B cell (primary cell): Measurements from ENCODE around the gene RBM6. TPM values are rescaled to one million over a fixed set of nuclear protein-coding genes. Genes with fewer than 3 reads are reported as not detected.

ENCODE experiments used
- ATAC-seq: fragments of 200-7000 bp; cut with Tn5 transposase; one replicate; pipeline ENCODE4 v1.10.0; 2021; ENCODE audit warnings: low read depth, mild to moderate bottlenecking, moderate number of reproducible peaks, moderate library complexity
- CTCF ChIA-PET: fragments of 350-600 bp; sonication (Branson Sonifier 250); formaldehyde crosslinking; loops from one replicate; lab custom pipeline; 2021; ENCODE audit warnings: antibody characterized with exemption, inconsistent platforms; lab: Charles Lee
- POLR2A ChIA-PET: fragments of 350-600 bp; sonication (Branson Sonifier 250); formaldehyde crosslinking; loops from one replicate; lab custom pipeline; 2021; ENCODE audit warnings: antibody characterized with exemption; lab: Charles Lee
- DNase-seq: peaks from one replicate; pipeline ENCODE4 v3.0.0; 2013
- H2AFZ ChIP-seq: 2 replicates; pipeline ENCODE4 v1.6.1; 2012; ENCODE audit warnings: mild to moderate bottlenecking, low read depth, low read length; ENCODE audit not compliant: insufficient read depth, poor library complexity, severe bottlenecking
- H3K27ac ChIP-seq, 2 donors: 1 replicate in 1 of 2; 2 replicates in 1 of 2; pipeline ENCODE4 v1.5.1; 2012 to 2013; ENCODE audit warnings: low read length in 2 of 2, mild to moderate bottlenecking in 2 of 2, moderate library complexity in 1 of 2
- H3K27me3 ChIP-seq, 4 experiments: fragments of 200-600 bp in 1 of 4; sonication (generic) in 1 of 4; replicated peaks in 1 of 4; 1 replicate in 2 of 4; 2 replicates in 2 of 4; pipeline versions ENCODE4 v1.6.1 to v1.7.0; 2013 to 2016; ENCODE audit warnings: low read length in 3 of 4, mild to moderate bottlenecking in 2 of 4, mixed read lengths in 1 of 4, moderate library complexity in 1 of 4; ENCODE audit not compliant: insufficient read depth in 4 of 4, control insufficient read depth in 3 of 4; ENCODE audit errors: control extremely low read depth in 1 of 4
- H3K36me3 ChIP-seq, 2 experiments: replicated peaks in 1 of 2; 1 replicate in 1 of 2; 2 replicates in 1 of 2; pipeline versions ENCODE4 v1.6.1 to v1.7.1; 2013; ENCODE audit warnings: low read length in 1 of 2; ENCODE audit not compliant: insufficient read depth in 2 of 2, control insufficient read depth in 1 of 2; ENCODE audit errors: control extremely low read depth in 1 of 2, extremely low read depth in 1 of 2
- H3K4me1 ChIP-seq, 2 donors: fragments of 200-600 bp in 1 of 2; sonication (generic) in 1 of 2; 1 replicate in 1 of 2; 2 replicates in 1 of 2; pipeline versions ENCODE4 v1.5.1 to v1.6.1; 2013 to 2017; ENCODE audit warnings: low read length in 2 of 2; ENCODE audit not compliant: control insufficient read depth in 2 of 2, insufficient read depth in 2 of 2
- H3K4me2 ChIP-seq: replicated peaks from 2 replicates; pipeline ENCODE3; 2012; ENCODE audit warnings: mild to moderate bottlenecking, low read depth, low read length; ENCODE audit not compliant: poor library complexity, severe bottlenecking
- H3K4me3 ChIP-seq, 5 experiments: fragments of 200-600 bp in 1 of 5; sonication (generic) in 1 of 5; 1 replicate in 3 of 5; 2 replicates in 2 of 5; pipeline versions ENCODE4 v1.5.1 to v1.7.0; 2011 to 2016; ENCODE audit warnings: low read length in 4 of 5, mild to moderate bottlenecking in 4 of 5, low read depth in 2 of 5, control low read depth in 1 of 5, moderate library complexity in 1 of 5; ENCODE audit not compliant: insufficient read depth in 1 of 5; ENCODE audit errors: control extremely low read depth in 1 of 5, extremely low read depth in 1 of 5
- H3K79me2 ChIP-seq: fragments of 200-600 bp; sonication (generic); one replicate; pipeline ENCODE4 v1.6.0; 2016; ENCODE audit warnings: low read length; ENCODE audit not compliant: control insufficient read depth, insufficient read depth
- H3K9ac ChIP-seq: fragments of 200-600 bp; sonication (generic); 2 replicates; pipeline ENCODE4 v1.6.1; 2017; ENCODE audit warnings: mild to moderate bottlenecking, low read length, moderate library complexity
- H3K9me3 ChIP-seq, 3 donors: one replicate each; pipeline versions ENCODE4 v1.6.1 to v1.7.1; 2013; ENCODE audit warnings: low read length in 2 of 3; ENCODE audit not compliant: control insufficient read depth in 2 of 3, insufficient read depth in 1 of 3; ENCODE audit errors: control extremely low read depth in 1 of 3
- H4K20me1 ChIP-seq: 2 replicates; pipeline ENCODE4 v1.6.0; 2012; ENCODE audit warnings: mild to moderate bottlenecking, low read length; ENCODE audit not compliant: insufficient read depth, control insufficient read depth, poor library complexity, severe bottlenecking
- H3K27ac Mint-ChIP-seq: one replicate; pipeline ENCODE4 v1.8.0; 2021; ENCODE audit warnings: mixed read lengths
- H3K27me3 Mint-ChIP-seq: one replicate; pipeline ENCODE4 v1.8.0; 2021; ENCODE audit warnings: mixed read lengths
- H3K4me1 Mint-ChIP-seq: one replicate; pipeline ENCODE4 v1.8.0; 2021; ENCODE audit warnings: mixed read lengths
- H3K4me3 Mint-ChIP-seq: one replicate; pipeline ENCODE4 v1.8.0; 2021; ENCODE audit warnings: mixed read lengths
- H3K9me3 Mint-ChIP-seq: one replicate; pipeline ENCODE4 v1.8.0; 2022; ENCODE audit warnings: mixed read lengths; ENCODE audit not compliant: insufficient read depth
- CTCF ChIP-seq: fragments of 200-600 bp; IDR thresholded peaks from one replicate; pipeline ENCODE4 v1.8.0; 2022; ENCODE audit warnings: antibody characterized with exemption, mild to moderate bottlenecking
- EZH2 ChIP-seq: IDR thresholded peaks from 2 replicates; pipeline ENCODE4 v1.6.1; 2012; ENCODE audit warnings: borderline replicate concordance, low read depth, mild to moderate bottlenecking, moderate library complexity, low read length; ENCODE audit not compliant: insufficient read depth, poor library complexity, severe bottlenecking
- WGBS: methylation state at CpG from one replicate; pipeline ENCODE4 v1.1.5; 2013; ENCODE audit warnings: missing lambda C conversion rate; ENCODE audit not compliant: insufficient coverage; 5-methylcytosine and 5-hydroxymethylcytosine counted together
- intact Hi-C: fragments of 100-400 bp; cut with micrococcal nuclease; formaldehyde crosslinking; loops from one replicate; pipeline ENCODE4 v1.10.0; 2022
- polyA plus RNA-seq: library from polyadenylated mRNA; depleted of rRNA; stranded (reverse); fragments of >200 nt; gene quantifications from 2 replicates; pipeline ENCODE4 v1.2.3, GENCODE V29; 2012
- total RNA-seq, 2 donors: library from RNA; stranded (reverse); fragments of 120-200 nt in 1 of 2; gene quantifications; 1 replicate in 1 of 2; 2 replicates in 1 of 2; pipeline versions ENCODE4 v1.2.3 to v1.2.4, GENCODE V29; 2013 to 2022

Gene RBM6
- total and polyA plus RNA-seq, 2 donors (not counting 1 experiment from before 2014, with no cell fraction given): 223 to 285 TPM

GRCh38 chr3:50125541-50126286, 185.8 kb downstream of the RBM6 start:
- ChIA-PET CTCF (no interaction called here), POLR2A (no interaction called here)
- TF ChIP-seq CTCF (no peak), EZH2 (no peak)
- Histone ChIP-seq H3K4me2 (no peak overlapping the region), H3K27ac (no peak overlapping the region), H4K20me1 (peaks cover 11% of the 10 kb centered on the region), H3K79me2 (no peaks in the 10 kb centered on the region), H3K9ac (no peak overlapping the region), H3K4me3 (no peak overlapping the region), H3K36me3 (peaks cover 8 to 9% of the 10 kb centered on the region in 2 experiments), H3K4me1 (no peaks in the 10 kb centered on the region), H3K27me3 (peaks cover 0 to 2% (median 0%) of the 10 kb centered on the region in 4 experiments), H3K9me3 (no peaks in the 10 kb centered on the region), H2AFZ (no peak overlapping the region)
- no peak for ATAC-seq
- H3K27me3 Mint-ChIP-seq: no peaks in the 10 kb centered on the region
- H3K4me1 Mint-ChIP-seq: peaks cover 2% of the 10 kb centered on the region
- 81% methylated on average over 5 of the region's 9 CpGs for WGBS
- H3K27ac Mint-ChIP-seq: no peak overlapping the region
- no peak for DNase-seq
- no peak overlapping the region for H3K4me3 Mint-ChIP-seq
- intact Hi-C loops: no loop called here
- no peaks in the 10 kb centered on the region for H3K9me3 Mint-ChIP-seq
